GM19043 (cell line): ENCODE results near the gene PGR.

ENCODE experiments used
- ATAC-seq: cut with Tn5 transposase; IDR thresholded peaks from one replicate; pipeline ENCODE4 v1.9.1; 2021; ENCODE audit warnings: low read depth; ENCODE audit not compliant: unreplicated experiment

PGR gene

GRCh38 chr11:101129203-101129943 is at the start of gene PGR:
Gene PGR (minus strand): TSS chr11:101129813. CDS start chr11:101129070, 743 bp downstream.
- no peak for ATAC-seq

GRCh38 chr11:101176381-101176780 is 46.8 kb upstream of the PGR start:
- ATAC-seq, result no peak

GRCh38 chr11:101169944-101170343 is 40.3 kb upstream of the PGR start:
- ATAC-seq, result no peak

- ATAC-seq, result no peak
Measured at GRCh38 chr11:101166038-101166437, 36.4 kb upstream of the PGR start.

- ATAC-seq, result no peak
Measured at GRCh38 chr11:101158119-101158518, 28.5 kb upstream of the PGR start.

- no peak for ATAC-seq
Measured at GRCh38 chr11:101138245-101138930, 8.8 kb upstream of the PGR start.

- ATAC-seq, result no peak
Measured at GRCh38 chr11:101133190-101133589, 3.6 kb upstream of the PGR start.

GRCh38 chr11:101128571-101129202 is 926 bp downstream of the PGR start:
- no peak for ATAC-seq

GRCh38 chr11:101127699-101128570 is 1.7 kb downstream of the PGR start:
- no peak for ATAC-seq

- ATAC-seq, result no peak
Measured at GRCh38 chr11:101127197-101127698, 2.4 kb downstream of the PGR start.

GRCh38 chr11:101126551-101127196 is 2.9 kb downstream of the PGR start:
- no peak for ATAC-seq

GRCh38 chr11:101115671-101116160 is 13.9 kb downstream of the PGR start:
- ATAC-seq, result no peak

- no peak for ATAC-seq
Measured at GRCh38 chr11:101113540-101113939, 16.1 kb downstream of the PGR start.

GRCh38 chr11:101104716-101105115 is 24.9 kb downstream of the PGR start:
- no peak for ATAC-seq

- ATAC-seq, result no peak
Measured at GRCh38 chr11:101103433-101103832, 26.2 kb downstream of the PGR start.

GRCh38 chr11:101100601-101101000 is 29.0 kb downstream of the PGR start:
- no peak for ATAC-seq

- no peak for ATAC-seq
Measured at GRCh38 chr11:101096036-101096704, 33.4 kb downstream of the PGR start.

GRCh38 chr11:101091781-101092180 is 37.8 kb downstream of the PGR start:
- ATAC-seq, result no peak

GRCh38 chr11:101090679-101091270 is 38.8 kb downstream of the PGR start:
- no peak for ATAC-seq
